Breast epithelium (tissue), 3 donors: Measurements from ENCODE around the gene C4orf50.

Source experiments
- CTCF ChIP-seq, 3 donors: fragments of 450-650 bp; IDR thresholded peaks; one replicate each; pipeline ENCODE4 v1.5.1; 2016 to 2017; ENCODE audit warnings: antibody characterized with exemption in 3 of 3, mild to moderate bottlenecking in 3 of 3, moderate library complexity in 3 of 3
- POLR2A ChIP-seq: fragments of 450-650 bp; IDR thresholded peaks from one replicate; pipeline ENCODE4 v1.6.1; 2016; ENCODE audit warnings: antibody characterized with exemption, mild to moderate bottlenecking, moderate library complexity

GRCh38 chr4:5955856-5956255, 62.4 kb downstream of the C4orf50 start:
- TF ChIP-seq CTCF (IDR thresholded peaks at IDR 0.05) (no peak), POLR2A (no peak)
